Esophagus squamous epithelium (tissue), 4 donors: ENCODE measurements around the gene PLAAT1.

ENCODE experiments used
- POLR2A ChIP-seq, 4 donors: fragments of 450-650 bp; IDR thresholded peaks; one replicate each; pipeline ENCODE4 v1.6.1; 2017; ENCODE audit warnings: antibody characterized with exemption in 4 of 4, mild to moderate bottlenecking in 4 of 4, moderate library complexity in 3 of 4
- TF ChIP-seq, protein P1 (sequence below), 6 experiments: fragments of 450-650 bp in 4 of 6; fragments of 200-600 bp in 2 of 6; sonication (generic) in 2 of 6; IDR thresholded peaks; one replicate each; pipeline ENCODE4 v1.5.1; 2016 to 2019; ENCODE audit warnings: antibody characterized with exemption in 6 of 6, mild to moderate bottlenecking in 4 of 6, moderate library complexity in 4 of 6

DNA sequence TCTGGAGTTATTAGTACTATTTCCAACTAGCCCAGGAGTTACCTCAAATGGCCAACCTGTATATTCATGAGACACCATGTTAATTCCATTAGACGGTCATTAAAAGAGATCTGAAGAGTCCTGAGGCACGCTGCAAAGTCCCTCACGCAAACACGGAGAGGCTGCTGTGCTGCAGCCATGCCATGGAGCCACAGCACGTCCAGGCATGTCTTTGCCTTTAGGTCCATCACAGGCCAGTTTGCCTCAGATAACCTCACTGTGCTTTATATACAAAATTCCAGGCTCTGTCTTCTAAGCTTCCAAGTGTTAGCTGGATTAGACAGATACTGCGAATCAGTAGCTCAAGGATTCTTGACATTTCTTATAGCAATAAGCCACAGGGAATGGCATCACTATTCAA lies 9.8 kb upstream of the PLAAT1 start:
- TF ChIP-seq, protein P1, sequence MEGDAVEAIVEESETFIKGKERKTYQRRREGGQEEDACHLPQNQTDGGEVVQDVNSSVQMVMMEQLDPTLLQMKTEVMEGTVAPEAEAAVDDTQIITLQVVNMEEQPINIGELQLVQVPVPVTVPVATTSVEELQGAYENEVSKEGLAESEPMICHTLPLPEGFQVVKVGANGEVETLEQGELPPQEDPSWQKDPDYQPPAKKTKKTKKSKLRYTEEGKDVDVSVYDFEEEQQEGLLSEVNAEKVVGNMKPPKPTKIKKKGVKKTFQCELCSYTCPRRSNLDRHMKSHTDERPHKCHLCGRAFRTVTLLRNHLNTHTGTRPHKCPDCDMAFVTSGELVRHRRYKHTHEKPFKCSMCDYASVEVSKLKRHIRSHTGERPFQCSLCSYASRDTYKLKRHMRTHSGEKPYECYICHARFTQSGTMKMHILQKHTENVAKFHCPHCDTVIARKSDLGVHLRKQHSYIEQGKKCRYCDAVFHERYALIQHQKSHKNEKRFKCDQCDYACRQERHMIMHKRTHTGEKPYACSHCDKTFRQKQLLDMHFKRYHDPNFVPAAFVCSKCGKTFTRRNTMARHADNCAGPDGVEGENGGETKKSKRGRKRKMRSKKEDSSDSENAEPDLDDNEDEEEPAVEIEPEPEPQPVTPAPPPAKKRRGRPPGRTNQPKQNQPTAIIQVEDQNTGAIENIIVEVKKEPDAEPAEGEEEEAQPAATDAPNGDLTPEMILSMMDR (IDR thresholded peaks at IDR 0.05) = no peak
- TF ChIP-seq POLR2A (IDR thresholded peaks at IDR 0.05) = no peak
